NCI-H69 (cell line): Measurements from ENCODE around the gene FYB2.
"Not testable (repeated sequence)": the region's sequence is repeated elsewhere in the genome, so short reads cannot be mapped to it uniquely, and the experiment has no call there.

Source experiments
- DNase-seq: peaks from one replicate; lab custom pipeline; 2025; lab: John Stamatoyannopoulos, UW

The FYB2 gene

GRCh38 chr1:56790036-56790435, 29.2 kb downstream of the FYB2 start:
- DNase-seq, result no peak

- DNase-seq, result peak; percentile 34
These were observed 30.6 kb downstream of the FYB2 start for GRCh38 chr1:56788588-56788987.

- DNase-seq, result no peak
These were observed 31.1 kb downstream of the FYB2 start for GRCh38 chr1:56788102-56788501.

GRCh38 chr1:56787330-56787729, 31.9 kb downstream of the FYB2 start:
- DNase-seq, result no peak

- DNase-seq, result no peak
These were observed 36.4 kb downstream of the FYB2 start for GRCh38 chr1:56782773-56783172.

GRCh38 chr1:56780826-56781225, 38.4 kb downstream of the FYB2 start:
- no peak for DNase-seq

- no peak for DNase-seq
These were observed 39.0 kb downstream of the FYB2 start for GRCh38 chr1:56780128-56780750.

GRCh38 chr1:56777972-56778371, 41.2 kb downstream of the FYB2 start:
- no peak for DNase-seq

GRCh38 chr1:56774732-56775131, 44.5 kb downstream of the FYB2 start:
- not testable (repeated sequence) for DNase-seq

GRCh38 chr1:56774067-56774609, 45.1 kb downstream of the FYB2 start:
- no peak for DNase-seq

GRCh38 chr1:56773341-56774066, 45.7 kb downstream of the FYB2 start:
- DNase-seq, result no peak

- no peak for DNase-seq
These were observed 47.5 kb downstream of the FYB2 start for GRCh38 chr1:56771717-56772116.

- DNase-seq, result no peak
These were observed 60.4 kb downstream of the FYB2 start for GRCh38 chr1:56758794-56759193.

- peak; percentile 2 for DNase-seq
These were observed 61.1 kb downstream of the FYB2 start for GRCh38 chr1:56758135-56758534.

GRCh38 chr1:56755911-56756310, 63.3 kb downstream of the FYB2 start:
- DNase-seq, result no peak

- DNase-seq, result no peak
These were observed 64.3 kb downstream of the FYB2 start for GRCh38 chr1:56754708-56755479.

GRCh38 chr1:56745231-56745630, 74.0 kb downstream of the FYB2 start:
- DNase-seq, result no peak

- DNase-seq, result no peak
These were observed 90.2 kb downstream of the FYB2 start for GRCh38 chr1:56728964-56729363.

- no peak for DNase-seq
These were observed 92.5 kb downstream of the FYB2 start for GRCh38 chr1:56726706-56727105.

- no peak for DNase-seq
These were observed 100.0 kb downstream of the FYB2 start for GRCh38 chr1:56719171-56719570.

GRCh38 chr1:56715156-56715555, 104.0 kb downstream of the FYB2 start:
- DNase-seq, result no peak

- no peak for DNase-seq
These were observed 106.1 kb downstream of the FYB2 start for GRCh38 chr1:56713112-56713511.

- no peak for DNase-seq
These were observed 107.1 kb downstream of the FYB2 start for GRCh38 chr1:56712150-56712549.
